Renal cortex interstitium (tissue), 11 donors: ENCODE measurements around the gene MAD1L1. TPM values are rescaled to one million over a fixed set of nuclear protein-coding genes. Genes with fewer than 3 reads are reported as not detected.

ENCODE experiments used
- DNase-seq, 11 donors: peaks; one replicate each; pipeline ENCODE4 v3.0.0-alpha.2; 2013; ENCODE audit warnings: low read depth in 9 of 11, low spot score in 4 of 11; ENCODE audit errors: extremely low read depth in 1 of 11
- polyA plus RNA-seq, 3 donors: library from polyadenylated mRNA; unstranded; fragments of 120-200 nt; gene quantifications; one replicate each; pipeline ENCODE4 v1.2.1, GENCODE V29; 2013; ENCODE audit not compliant: insufficient read length in 3 of 3

MAD1L1 gene
- polyA plus RNA-seq, 3 donors, result 22.6 to 28.2 (median 26.3) TPM

DNA sequence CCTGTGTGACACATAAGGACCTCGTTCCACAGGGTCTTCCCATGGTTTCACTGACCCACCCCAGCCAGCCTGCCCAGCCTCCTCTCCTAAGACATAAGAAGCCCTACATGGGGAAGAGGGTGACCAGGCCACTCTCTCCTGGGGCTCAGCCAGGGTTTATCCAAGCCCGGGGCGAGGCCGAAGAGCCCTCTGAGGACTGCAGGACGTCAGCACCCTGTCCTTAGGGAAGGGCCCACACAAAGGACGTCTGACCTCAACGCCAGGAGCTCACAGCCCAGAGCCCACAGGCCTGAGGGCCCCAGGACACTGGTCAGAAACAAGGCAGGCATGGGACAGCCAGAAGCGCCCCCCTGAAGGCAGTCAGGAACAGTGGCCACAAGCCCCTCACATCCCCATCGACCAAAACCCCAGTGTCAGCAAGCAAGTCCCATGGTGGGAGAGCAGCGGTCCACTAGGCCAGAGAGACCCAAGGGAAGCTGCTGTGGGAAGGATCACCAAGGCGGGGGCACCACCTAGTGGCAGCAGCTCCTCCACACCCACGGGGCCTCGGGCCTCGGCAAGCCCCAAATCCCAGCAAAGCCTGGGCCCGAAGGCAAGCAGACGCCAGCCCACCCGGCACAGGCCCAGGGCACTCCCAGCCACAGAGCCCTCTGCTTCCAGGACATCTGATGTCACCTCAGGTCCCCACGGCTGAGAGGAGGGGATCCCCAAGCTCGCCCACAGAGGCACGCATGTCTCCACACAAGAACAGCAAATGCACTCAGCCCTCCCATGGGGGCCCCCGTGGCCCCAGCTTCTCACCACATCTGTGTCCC is 23.4 kb downstream of the MAD1L1 start:
- peak in 9 of 11 donors; percentile 46 to 68 (median 61) for DNase-seq

DNA sequence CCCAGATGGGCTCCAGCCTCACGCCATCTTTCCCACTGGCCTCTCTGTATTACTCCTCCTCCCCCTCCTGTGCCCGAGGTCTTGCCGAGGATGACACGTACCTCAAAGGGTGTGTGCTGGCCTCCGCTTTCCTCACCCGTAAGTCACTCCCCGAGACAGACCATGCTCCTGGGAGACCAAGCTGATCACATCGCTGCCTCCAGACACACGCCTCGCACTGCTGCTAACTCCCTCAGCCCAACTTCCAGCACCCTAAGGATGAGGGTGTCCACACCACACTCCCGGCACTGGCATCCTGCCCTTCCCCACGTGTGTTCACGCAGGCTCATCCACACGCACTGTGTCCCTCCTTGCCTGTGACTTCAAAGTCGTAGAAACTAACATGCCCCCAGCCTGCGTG is 24.0 kb downstream of the MAD1L1 start:
- no peak for DNase-seq

DNA sequence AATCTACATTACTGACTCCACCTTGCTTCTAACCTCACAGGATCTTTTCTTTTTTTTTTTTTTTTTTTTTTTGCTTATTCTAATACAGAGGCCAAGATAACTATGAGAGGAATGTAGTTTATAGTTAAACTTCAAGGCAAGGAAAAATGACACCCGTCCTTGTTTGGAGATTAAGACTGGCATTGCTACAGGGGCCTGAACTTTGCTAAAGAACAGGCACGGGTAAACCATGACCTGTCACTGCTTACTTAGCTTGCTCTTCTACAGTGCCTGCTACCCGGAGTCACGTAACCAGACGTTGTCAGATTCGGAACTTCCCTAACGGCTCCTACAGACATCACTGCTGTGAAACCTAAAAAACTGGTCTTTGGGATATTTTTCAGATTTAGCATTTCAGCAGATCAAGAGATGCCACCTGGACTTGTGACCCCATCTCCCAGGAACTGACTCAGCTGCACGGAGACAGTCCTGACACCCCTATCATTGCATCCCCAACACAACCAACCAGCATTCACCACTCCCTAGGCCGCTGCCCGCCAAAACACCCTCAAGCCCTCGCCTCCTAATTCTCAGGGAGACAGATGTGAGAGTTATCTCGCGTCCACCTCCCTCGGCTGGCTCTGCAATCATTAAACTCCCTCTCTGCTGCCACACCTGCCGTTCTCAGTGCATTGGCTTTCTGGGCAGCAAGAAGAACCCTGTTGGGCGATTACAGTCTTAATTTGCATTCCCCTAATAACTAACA is 27.5 kb downstream of the MAD1L1 start:
- no peak for DNase-seq

DNA sequence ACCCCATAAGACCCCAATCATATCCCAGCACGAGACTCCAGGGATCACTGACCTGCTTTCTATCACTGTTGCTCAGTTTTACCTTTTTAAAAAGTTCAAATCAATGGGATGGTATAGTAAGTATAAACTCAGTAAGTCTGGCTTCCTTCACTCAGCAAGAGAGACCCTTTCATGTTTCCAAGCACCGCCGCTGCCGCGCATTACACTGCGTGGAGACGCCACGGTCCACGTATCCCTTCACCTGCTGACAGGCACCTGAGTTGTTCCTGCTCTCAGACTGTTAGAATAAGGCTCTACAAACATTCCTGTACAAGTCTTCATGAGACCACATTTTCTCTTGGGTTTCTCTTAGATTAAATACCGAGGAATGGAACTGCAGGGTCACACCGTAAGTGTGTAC is 28.3 kb downstream of the MAD1L1 start:
- no peak for DNase-seq

DNA sequence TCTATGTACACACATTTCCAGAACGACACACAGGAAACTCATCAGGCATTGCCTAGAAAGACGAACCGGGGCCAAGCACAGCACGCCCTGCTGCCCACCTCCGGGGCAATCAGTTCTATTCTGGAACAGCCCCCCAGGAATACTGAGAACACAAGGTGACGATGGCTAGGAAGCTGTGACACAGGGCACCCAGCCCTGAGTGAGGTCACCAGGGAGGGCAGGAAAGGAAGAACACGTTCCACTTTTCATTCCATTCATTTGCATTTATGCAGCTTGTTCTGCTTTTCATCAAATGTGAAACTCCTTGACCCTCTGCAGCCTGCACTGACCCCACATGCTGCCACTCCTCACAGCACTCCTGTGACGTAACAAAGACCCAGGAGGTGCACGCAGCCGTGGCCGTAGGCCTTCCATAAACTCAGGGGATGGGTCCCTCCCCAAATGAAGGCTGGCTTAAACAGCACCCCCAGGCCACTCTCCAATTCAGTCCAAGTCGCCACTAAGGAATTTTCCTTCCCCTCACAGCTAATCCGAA is 28.9 kb downstream of the MAD1L1 start:
- DNase-seq, result no peak

DNA sequence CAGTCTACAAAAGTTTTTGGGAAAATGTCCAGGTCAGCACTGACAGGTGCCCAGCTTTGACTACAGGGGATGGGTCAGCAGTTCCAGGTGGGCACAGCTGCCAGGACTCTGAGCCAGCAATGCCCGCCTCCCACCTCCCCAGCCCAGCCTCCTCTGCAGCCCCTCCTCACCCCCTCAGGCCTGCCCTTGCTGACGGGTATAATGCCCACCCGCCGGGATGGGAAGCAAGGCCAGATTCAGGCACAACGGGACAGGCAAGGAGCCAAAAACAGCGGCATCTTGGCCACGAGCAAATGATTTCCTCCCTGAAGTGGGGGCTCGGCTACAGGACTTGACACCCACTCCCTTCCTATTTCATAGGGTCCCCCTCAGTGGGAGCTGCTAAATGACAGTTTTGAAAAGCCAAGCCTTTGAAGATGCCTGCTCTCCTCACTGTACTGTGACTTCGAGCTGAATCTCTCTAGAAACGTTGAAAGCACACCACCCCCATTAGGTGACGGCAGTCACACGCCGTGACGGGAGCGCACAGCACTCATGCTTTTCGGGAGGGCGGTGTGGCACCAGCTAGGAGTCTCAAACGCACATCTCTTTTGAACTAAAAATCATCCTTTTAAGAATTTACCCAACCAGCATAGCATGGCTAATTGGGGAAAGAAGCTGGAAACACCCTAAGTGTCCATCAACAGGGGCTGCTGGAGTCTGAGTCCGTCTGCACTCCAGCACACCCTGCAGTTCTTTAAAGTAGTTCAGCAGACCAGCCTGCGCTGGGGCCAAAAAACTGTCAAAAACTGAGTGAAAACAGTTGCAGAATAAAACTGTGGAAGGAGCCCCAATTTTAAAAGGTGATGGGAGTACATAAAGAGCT is 29.6 kb downstream of the MAD1L1 start:
- DNase-seq, result peak in 5 of 11 donors; percentile 20 to 49 (median 35)

DNA sequence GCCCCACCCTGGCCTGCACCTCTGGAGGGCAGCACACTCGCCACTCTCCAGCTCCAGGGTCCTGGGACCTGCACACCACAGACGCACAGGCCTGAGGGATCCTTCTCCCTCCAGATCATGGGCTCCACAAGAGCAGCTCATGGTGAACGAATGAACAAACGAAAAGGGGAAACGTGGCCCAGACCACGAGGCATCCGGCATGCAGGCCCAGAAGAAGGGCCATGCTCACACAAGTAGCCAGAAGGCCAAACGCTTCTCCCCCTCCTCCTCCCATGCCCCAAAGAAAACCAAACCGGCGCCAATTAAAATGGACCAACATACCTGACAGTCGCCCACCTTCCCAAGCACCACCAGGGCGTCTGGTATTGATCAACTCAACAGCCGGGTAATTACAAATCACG is 30.4 kb downstream of the MAD1L1 start:
- DNase-seq, result no peak

DNA sequence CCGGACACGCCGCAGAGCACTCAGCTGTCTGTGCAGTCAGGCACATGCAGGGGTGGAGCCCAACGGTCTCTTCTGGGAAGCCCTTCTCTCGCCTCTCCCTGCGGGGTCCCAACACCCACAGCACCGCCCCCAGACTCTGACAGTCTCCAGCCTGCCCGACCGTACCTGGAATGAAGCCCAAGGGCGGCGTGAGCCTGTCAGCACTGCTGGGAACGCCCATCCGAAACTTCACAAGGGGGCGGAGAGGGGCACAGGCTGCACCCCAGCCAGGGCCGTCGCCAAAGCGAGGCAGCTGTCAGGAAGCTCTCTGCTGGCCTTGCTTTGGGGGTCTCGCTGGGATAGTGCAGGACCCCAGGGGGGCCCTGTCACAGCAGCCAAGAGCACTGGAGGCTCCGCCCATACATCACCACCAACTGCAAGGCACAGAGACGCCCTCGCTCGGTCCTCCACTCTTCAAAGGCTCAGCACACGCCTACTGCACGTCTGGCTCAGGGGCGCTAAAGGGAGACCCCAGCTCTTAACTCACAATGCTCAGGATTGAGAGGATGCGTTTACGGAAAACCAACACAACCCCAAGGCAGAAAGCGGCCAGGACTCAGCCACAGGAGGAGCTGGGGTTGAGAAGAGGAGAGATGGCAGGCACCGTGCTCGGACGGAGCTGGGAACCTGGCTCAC is 30.9 kb downstream of the MAD1L1 start:
- DNase-seq, result no peak

DNA sequence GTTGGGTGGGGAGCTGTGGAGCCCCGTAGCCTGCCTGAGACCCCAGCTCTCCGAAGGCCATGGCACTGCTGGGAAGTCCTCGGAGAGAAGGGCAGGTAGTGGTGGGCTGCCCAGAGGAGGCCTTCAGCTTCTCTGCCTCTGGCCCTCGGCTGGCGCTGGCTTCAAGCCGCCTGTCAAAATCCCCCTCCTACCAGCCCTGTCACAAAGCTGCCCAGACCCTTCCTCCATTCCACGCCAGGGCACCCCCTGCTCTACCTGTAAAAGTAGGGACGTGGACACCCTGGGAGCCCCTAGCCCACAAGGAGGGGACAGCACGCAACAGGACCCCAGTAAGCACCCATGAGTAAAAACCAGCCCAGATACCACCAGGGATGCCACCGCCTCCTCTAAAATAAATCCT is 31.6 kb downstream of the MAD1L1 start:
- no peak for DNase-seq

DNA sequence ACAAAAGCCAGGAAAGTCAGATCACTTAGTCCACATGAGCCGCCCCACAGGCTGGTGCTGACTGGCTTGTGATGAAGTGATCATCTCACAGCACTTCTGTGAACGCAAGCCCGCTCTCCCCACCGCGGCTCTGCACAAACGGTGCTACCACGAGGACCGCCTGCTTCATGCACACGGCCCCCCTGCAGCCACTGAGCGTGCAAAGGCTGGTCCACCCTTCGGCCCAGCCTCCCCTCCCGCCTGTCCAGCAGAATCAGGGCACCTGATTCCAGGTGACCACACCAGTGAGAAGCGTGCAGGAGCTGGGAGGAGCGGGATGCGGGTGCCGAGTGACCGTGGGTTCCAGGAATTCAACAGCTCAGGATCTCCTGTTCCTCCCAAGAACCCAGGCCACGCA is 32.2 kb downstream of the MAD1L1 start:
- no peak for DNase-seq

DNA sequence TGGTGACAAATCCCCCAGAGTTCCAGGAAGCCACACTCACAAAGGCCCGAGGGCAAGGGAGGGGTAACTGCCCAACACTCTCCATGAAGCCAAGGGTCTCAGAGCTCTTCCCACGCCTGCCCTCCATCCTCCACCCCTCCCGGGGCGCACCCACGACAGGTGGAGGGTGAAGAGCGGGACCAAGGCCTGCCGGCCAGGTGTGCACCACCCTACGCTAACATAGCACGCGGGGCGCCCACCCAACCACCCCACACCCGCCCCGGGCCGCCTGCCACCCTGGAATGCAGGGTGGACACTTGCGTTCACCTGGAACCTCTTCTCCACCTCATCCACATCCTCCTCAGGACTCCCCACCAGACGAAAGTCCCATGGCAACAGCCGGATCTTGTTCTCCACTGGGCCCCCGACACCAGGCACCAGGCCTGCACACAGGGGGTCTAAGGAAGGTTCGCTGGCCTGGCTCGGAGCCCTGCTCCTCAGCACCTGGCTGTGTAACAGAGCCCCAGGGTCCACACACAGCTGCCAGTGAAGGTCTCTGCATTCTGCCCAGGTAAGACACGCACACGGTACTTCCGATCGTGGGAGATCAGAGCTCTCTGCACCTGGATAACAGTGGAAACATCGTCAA is 32.7 kb downstream of the MAD1L1 start:
- DNase-seq, result no peak

DNA sequence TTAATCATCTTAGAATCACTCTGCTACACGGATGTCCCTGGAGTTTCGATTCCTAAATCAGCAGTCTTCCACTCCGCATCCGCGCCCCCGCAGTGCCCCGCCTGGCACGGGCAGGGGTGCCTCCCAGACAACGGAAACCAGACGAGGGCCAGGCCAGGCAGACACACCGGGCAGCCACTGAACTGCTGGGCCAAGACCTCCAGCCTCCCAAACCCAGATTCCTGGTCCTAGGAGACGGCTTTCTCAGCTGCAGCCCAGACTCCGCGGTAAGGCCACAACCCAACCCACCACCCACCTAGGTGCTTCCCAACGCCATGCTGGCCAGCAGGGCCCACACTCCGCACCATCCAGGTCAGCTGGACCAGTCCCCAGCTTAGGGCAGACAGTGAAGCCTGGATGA is 33.2 kb downstream of the MAD1L1 start:
- no peak for DNase-seq

DNA sequence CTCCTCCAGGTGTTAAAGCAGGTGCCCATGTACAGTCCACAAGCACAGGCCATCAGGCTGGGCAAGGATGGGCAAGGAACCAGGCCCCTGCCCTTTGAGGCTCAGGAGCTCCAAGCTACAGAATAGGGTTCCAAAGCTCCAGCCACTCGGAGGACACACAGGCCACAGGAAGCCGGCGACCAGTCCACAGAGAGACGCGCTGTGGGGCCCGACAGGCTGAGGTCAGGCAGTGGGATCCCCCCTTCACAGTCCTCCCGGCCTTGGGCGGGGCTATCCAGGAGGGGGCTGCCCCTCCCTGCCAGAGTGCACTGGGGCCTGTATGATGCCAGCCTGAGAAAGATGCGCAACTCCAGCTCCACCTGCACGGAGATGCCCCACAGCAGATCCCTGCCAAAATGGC is 34.0 kb downstream of the MAD1L1 start:
- no peak for DNase-seq

DNA sequence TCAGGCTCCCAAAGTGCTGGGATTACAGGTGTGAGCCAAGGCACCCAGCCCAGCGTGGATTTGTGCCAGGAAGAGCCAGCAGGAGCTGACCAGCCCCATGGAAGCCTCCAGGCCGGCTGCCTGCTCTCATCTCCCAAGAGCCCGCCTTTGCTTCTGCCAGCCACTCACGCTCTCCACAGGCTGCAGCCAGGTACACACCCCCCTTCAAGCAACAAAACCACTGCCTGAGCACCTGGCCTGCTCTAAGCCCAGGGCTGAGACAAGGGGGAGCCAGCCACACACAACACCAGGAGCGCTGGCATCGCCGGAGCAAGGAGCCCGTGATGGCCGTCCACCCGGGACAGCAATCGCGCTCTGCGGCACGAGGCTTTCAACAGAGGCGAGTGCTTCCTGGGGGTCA is 34.5 kb downstream of the MAD1L1 start:
- no peak for DNase-seq

DNA sequence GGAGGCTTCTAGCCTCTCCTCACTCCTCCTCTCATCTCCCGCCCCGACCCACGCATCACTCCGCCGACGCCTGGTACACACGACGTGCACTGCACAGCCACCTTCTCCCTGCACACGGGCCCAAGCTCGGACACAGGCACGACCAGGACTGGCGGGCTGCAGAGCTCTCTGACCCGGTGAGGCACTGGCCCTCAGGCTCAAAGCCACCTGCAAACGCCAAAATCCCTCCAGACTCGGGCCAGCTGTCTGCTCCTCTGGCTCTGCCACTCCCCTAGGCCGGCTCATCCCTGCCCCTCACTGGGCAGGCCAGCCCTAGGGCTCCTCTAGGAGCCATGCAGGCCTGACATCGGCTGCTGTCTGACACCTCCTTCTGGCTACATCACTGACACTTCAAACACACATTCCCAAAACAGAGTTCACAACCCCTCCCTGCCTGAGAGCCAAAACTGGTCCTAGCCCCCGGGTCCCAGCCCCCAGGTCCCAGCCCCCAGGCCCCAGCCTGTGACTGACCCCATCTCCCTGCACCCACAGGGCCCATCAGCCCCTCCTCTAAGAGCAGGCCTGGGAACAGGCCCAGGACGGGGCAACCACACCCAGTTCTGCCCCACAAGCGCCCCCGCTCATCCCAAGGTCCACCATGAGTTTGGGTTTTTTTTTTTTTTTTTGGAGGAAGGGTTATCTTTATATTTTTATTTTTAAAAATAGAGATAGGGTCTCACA is 35.1 kb downstream of the MAD1L1 start:
- no peak for DNase-seq

DNA sequence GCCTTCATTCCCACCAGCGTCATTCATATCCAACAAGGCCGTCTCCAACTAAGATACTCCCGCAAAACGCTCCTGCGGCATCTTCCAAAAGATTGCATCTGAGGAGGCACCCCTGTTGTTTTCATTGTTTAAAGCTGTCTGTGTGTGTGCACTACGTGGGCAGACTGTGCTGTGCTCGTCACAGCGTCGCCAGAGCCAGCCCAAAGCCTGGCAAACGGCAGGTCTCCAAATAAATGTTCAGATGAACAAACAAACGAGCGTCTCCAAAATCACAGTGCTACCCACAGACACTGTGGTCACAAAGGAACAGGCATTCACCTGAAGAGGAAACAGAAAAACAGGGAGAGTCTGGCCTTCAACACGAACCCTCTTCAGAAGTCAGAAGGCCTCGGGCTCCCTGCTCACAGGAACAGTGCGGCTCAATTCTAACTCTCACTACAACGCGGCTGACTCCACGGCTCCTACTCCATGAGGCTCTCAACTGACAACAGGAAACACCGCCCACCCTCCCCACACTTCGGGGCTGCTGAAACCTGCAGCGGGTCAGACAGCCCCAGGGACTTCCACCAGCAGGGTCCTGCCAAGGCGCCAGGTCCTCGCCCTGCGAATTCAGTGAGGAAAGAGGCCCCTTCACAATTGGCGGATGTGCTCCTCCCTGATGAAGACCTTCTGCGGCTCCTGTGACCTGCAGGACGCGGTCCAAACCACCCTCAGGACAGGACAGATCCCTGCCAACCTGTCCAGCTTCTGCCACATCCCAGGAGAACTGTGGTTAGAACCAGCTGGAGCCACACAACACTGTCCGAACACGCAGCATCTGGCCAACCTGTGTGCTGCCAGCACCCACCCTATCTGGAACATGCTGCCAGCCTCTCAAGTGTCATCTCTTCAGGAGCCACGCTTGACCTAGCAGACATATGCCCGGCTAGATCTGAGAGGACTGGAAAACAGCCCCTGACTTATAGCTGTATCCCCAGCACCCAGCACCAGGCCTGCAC is 36.1 kb downstream of the MAD1L1 start:
- no peak for DNase-seq
